Measurements from ENCODE around the gene KIF18A.

DNA sequence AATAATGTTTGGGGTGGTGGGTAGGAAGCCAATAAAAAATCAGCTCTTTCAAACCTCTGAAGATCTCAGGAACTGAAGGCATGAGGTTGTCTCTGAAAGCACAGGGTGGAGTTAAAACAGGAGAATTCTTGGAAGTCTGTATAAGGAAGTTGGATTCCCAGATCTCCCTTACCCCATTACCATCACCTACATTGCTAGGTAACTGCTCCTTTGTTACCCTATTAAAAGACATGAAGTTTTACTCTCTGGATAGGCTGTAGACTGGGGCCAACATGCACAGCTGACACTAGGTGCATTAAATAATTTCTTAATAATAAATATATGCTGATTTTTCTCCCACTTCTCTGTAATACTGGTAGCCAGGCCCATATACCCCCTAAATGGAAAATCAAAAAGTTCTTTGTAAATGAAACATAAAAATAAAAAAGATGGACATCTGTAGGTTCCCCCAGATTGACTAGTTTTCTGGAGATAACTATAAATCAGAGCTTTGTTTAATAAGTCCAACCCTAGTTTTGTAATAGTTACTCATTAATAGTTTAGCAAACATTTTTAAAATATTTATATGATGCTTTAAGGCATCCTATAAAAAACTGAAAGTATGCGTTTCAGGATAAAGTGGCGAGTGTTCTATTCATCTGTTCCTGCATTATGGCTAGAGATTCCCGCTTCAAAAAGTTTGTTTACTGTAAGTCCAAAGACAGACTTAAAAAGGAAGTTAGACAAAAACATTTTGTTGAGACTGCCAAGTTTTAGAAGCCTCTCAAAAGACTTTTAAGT is 63.8 kb downstream of the KIF18A start:
- TF ChIP-seq CTCF (conservative IDR thresholded peaks at IDR 0.05; ENCODE audit: low read length): no peak
- no peak for TF ChIP-seq EZH2phosphoT487 (IDR thresholded peaks at IDR 0.05; ENCODE audit: borderline replicate concordance, low read depth, low read length)
